Neural crest cell (in vitro differentiated cells): Measurements from ENCODE around the gene TTC32. TPM values are rescaled to one million over a fixed set of nuclear protein-coding genes. Genes with fewer than 3 reads are reported as not detected.

ENCODE experiments used
- DNase-seq: peaks from one replicate; pipeline ENCODE4 v3.0.0; 2021; ENCODE audit warnings: low read depth, mixed read lengths, low spot score
- H3K27ac Mint-ChIP-seq: one replicate; pipeline ENCODE4 v1.8.0; 2021; ENCODE audit warnings: mild to moderate bottlenecking, mixed read lengths; ENCODE audit not compliant: unreplicated experiment
- H3K27me3 Mint-ChIP-seq: 2 replicates; pipeline ENCODE4 v1.8.0; 2021; ENCODE audit warnings: low read depth, mild to moderate bottlenecking, mixed read lengths
- H3K36me3 Mint-ChIP-seq: 2 replicates; pipeline ENCODE4 v1.8.0; 2021; ENCODE audit warnings: low read depth, mild to moderate bottlenecking, mixed read lengths
- H3K4me1 Mint-ChIP-seq: 2 replicates; pipeline ENCODE4 v1.8.0; 2021; ENCODE audit warnings: mixed read lengths
- H3K4me3 Mint-ChIP-seq: one replicate; pipeline ENCODE4 v1.8.0; 2021; ENCODE audit warnings: mild to moderate bottlenecking, mixed read lengths
- H3K9me3 Mint-ChIP-seq: 2 replicates; pipeline ENCODE4 v1.8.0; 2021; ENCODE audit warnings: mixed read lengths
- total RNA-seq: library from RNA; stranded (reverse); gene quantifications from 2 replicates; pipeline ENCODE4 v1.2.1, GENCODE V29; 2021
- TF ChIP-seq, protein P1 (sequence below): fragments of 200-600 bp; sonication (generic); conservative IDR thresholded peaks from 2 replicates; pipeline ENCODE4 v1.5.0; 2021; ENCODE audit warnings: antibody characterized with exemption, mild to moderate bottlenecking

Gene TTC32
- total RNA-seq, 1 donor from 2014 or later = 13.5 TPM

DNA sequence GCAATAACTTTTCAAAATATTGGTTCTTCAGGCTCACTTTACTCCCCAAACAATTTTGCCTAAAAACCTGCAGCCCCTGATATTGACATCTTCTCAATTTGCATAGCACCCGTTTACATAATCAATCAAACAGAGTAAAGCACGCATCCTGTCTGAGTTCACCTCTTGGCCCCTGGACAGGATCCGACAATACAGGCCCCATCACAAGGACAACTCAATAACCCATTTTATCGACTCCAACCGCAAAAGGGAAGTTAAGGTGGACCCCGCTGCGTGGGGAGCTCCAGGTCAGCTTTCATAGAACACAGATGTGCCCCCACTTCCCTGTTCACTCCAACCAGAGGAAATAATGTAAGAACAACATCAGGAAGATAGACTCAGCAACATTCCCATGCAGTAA is 44.7 kb downstream of the TTC32 start:
- H3K4me1 Mint-ChIP-seq = peaks cover 8% of the 10 kb centered on the region
- no peak overlapping the region for H3K4me3 Mint-ChIP-seq
- H3K27ac Mint-ChIP-seq = no peak overlapping the region
- no peaks in the 10 kb centered on the region for H3K36me3 Mint-ChIP-seq
- no peaks in the 10 kb centered on the region for H3K9me3 Mint-ChIP-seq
- TF ChIP-seq, protein P1, sequence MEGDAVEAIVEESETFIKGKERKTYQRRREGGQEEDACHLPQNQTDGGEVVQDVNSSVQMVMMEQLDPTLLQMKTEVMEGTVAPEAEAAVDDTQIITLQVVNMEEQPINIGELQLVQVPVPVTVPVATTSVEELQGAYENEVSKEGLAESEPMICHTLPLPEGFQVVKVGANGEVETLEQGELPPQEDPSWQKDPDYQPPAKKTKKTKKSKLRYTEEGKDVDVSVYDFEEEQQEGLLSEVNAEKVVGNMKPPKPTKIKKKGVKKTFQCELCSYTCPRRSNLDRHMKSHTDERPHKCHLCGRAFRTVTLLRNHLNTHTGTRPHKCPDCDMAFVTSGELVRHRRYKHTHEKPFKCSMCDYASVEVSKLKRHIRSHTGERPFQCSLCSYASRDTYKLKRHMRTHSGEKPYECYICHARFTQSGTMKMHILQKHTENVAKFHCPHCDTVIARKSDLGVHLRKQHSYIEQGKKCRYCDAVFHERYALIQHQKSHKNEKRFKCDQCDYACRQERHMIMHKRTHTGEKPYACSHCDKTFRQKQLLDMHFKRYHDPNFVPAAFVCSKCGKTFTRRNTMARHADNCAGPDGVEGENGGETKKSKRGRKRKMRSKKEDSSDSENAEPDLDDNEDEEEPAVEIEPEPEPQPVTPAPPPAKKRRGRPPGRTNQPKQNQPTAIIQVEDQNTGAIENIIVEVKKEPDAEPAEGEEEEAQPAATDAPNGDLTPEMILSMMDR = no peak
- H3K27me3 Mint-ChIP-seq = no peaks in the 10 kb centered on the region
- DNase-seq = no peak

DNA sequence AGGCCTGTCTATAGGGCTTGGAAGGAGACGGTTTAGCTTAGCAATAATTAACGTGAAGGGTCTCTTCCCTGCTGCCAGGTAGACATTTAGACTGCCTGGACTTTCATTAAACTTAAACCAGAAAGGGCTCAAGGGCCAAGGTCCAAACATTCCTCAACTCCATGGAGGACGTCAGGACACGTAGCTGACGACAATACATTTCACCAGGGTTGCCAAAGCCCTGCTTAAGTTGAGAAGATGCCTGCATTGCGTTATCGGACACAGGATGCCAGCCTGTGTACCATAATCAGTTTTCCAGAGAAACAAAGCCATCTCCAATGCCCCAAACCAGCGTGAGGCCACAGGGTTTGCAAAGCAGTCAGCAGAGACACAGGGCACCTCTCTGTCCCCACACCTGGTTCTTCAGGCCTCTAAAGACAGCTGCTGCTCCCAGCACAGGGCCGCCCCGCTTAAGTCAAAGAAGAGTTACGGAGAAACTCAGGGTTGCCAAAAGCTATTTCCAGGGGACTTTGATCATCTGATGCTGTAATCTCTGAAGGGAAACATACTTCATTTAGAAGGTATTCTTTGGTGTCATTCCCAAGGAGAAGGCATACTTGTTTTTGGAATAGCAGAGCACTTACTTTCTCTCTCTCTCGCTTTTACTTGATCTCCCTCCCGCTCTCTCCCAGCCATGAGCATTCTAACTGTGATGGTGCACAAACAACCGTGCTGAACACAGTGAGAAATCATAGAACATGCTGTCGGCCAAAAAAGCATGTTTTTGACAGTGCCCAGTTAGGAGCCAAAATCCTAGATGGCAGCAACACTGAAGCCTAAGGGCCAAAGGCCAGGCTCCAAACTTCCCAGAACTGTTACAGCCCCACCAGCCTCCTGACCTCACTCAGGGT is 46.0 kb downstream of the TTC32 start:
- Mint-ChIP-seq H3K4me3 (no peak overlapping the region), H3K4me1 (peaks cover 4% of the 10 kb centered on the region), H3K27me3 (no peaks in the 10 kb centered on the region), H3K9me3 (no peaks in the 10 kb centered on the region), H3K36me3 (no peaks in the 10 kb centered on the region), H3K27ac (no peak overlapping the region)
- DNase-seq = no peak
- TF ChIP-seq, protein P1 = no peak

DNA sequence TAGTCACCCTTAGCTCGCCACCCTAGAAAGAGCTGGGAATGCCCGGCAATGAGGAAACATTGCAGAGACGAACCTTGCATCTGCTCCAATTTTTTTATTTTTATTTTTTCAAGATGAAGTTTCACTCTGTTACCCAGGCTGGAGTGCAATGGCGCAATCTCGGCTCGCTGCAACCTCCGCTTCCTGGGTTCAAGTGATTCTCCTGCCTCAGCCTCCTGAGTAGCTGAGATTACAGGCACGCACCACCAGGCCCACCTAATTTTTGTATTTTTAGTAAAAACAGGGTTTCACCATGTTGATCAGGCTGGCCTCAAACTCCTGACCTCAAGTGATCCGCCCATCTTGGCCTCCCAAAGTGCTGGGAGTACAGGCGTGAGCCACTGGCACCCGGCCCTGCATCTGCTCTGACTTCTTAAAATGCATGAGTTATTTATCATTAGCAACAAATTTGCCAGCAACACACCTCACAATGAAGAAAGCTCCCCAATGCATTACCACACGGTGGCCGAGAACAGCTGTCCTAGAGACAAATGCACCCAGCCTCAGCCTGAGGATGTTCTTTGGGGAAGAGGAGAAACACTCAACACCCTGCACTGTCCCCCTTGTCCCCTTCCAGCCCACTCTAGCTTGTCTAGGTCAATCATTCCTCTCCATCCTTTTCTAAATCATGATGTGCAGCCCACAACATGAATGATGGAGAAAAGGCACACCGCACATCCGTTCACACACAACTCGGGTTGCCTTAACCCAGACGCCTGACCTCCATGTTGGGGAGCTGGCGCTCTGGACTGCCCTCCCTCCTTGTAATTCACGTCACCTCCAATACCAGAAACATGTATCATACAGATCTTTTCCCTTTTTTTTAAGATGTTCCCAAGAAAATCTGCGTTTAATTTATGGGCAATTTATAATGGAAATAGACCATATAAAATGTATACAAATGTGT is 46.9 kb downstream of the TTC32 start:
- no peaks in the 10 kb centered on the region for H3K36me3 Mint-ChIP-seq
- no peak overlapping the region for H3K4me3 Mint-ChIP-seq
- H3K27me3 Mint-ChIP-seq = no peaks in the 10 kb centered on the region
- TF ChIP-seq, protein P1 = no peak
- DNase-seq = no peak
- H3K9me3 Mint-ChIP-seq = no peaks in the 10 kb centered on the region
- H3K4me1 Mint-ChIP-seq = peaks cover 4% of the 10 kb centered on the region
- H3K27ac Mint-ChIP-seq = no peak overlapping the region

DNA sequence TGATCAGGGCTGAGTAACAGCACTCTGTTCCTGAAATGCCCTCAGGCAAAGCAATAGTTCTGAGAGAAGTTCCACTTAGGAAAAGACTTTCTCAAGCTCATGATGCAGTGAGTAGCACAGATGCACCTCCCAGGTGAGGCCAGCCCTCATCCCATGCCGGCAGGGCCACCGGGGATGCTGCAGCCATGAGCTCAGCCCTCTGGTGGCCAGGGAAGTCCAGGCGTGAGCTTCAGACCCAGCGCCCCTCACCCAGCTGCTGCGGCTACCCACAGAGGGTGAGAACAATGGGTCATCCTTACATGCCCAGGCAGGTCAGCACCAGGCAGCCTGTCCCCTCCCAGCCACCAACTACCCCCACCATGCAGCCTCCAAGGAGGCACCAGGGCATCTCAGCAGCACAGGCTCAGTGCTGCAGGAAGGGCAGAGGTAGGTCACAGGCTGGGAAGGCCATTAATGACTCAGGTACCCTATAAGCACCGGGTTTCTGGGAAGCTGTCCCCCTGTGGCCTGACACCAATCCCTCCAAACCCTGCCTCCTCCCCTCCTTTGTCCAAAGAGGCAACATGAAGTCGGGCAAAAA is 50.6 kb downstream of the TTC32 start:
- peaks cover 2% of the 10 kb centered on the region for H3K9me3 Mint-ChIP-seq
- H3K27ac Mint-ChIP-seq = no peak overlapping the region
- TF ChIP-seq, protein P1 = peak; percentile 27
- no peak for DNase-seq
- H3K4me1 Mint-ChIP-seq = no peaks in the 10 kb centered on the region
- no peak overlapping the region for H3K4me3 Mint-ChIP-seq
- H3K36me3 Mint-ChIP-seq = no peaks in the 10 kb centered on the region
- peaks cover 2% of the 10 kb centered on the region for H3K27me3 Mint-ChIP-seq
